Activated T-cell treated with anti-CD3 and anti-CD28 coated beads for 1 hour (primary cell): ENCODE data around the gene FEM1A.
"Not testable (repeated sequence)": the region's sequence is repeated elsewhere in the genome, so short reads cannot be mapped to it uniquely, and the experiment has no call there.

Experiments used
- DNase-seq: peaks from one replicate; pipeline ENCODE4 v3.0.0-alpha.2; 2020; ENCODE audit warnings: low read depth

The FEM1A gene

DNA sequence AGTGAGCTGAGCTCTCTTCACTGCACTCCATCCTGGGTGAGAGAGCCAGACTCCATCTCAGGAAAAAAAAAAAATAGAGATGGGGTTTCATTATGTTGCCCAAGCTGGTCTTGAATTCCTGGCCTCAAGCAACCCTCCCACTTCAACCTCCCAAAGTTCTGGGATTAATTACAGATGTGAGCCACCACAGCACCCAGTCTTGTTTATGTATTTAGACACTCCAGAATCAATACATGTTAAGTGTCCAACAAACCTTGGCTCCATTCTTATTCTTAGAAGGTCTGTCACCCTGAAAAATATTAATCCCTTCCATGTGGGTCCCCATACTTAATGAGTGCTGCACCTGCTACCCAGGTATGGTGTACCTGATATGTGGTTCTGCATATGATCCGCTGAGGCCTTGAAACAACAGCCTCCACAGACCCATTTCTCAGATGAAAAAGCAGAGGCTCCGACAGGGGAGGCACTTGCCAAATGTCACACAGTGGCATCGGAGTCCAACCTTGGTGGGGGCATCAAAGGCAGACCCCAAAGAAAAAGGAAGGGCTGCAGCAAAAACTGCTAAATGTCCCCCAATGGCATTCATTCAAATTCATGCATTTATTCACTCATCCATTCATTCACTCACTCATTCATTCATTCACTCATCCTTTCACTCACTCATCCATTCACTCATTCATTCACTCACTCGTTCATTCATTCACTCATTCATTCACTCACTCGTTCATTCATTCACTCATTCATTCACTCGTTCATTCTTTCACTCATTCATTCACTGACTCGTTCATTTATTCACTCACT, 23.3 kb downstream of the FEM1A start:
- DNase-seq: no peak

DNA sequence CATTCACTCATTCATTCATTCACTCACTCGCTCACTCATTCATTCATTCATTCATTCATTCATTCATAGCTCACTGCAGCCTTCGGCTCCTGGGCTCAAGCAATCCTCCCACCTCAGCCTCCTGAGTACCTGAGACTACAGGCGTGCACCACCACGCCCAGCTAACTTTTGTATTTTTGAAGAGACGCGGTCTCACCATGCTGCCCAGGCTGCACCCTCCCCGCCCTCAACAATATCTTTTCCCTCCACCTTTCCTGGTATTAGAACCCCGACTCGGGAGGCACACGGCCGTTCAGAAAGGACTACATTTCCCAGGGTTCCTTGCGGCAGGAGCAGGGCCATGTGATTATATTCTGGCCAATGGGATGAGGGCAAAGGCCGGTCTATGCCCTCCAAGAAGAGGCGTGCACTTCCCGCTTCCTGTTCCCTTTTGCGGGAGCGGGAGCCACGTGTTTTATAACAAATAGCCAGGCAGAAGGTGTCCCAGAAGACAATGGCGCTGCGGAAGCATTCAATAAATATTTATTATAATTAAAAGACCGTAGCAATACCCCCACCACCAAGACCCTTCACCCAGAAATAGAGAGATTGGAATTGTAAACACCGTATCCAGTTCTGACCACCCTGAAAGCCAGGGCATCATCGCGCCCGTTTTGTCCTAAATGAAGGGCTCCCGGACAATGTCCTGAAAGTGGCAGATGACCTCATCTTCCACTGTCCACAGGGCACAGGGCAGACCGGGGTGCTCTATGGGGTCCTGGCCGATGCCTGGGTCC, 24.1 kb downstream of the FEM1A start:
- peak; percentile 61 for DNase-seq

GRCh38 chr19:4816202-4816949, 24.8 kb downstream of the FEM1A start:
- DNase-seq: no peak

DNA sequence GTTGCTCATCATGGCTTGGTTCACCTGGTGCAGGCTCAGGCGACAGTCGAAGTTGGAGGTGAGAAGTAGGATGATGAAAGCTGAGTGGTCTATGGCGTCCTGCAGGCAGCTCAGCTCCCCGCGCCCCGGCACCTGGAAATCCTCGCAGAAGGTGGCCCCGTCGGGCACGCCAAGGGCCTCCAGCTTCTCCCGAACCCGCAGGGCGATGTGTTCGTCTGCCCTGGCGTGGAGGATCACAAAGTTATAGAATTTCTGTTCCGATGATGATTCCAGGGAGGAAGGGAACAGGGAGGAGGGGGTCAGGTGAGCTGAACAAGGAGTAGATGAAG, 25.4 kb downstream of the FEM1A start:
- DNase-seq: no peak

DNA sequence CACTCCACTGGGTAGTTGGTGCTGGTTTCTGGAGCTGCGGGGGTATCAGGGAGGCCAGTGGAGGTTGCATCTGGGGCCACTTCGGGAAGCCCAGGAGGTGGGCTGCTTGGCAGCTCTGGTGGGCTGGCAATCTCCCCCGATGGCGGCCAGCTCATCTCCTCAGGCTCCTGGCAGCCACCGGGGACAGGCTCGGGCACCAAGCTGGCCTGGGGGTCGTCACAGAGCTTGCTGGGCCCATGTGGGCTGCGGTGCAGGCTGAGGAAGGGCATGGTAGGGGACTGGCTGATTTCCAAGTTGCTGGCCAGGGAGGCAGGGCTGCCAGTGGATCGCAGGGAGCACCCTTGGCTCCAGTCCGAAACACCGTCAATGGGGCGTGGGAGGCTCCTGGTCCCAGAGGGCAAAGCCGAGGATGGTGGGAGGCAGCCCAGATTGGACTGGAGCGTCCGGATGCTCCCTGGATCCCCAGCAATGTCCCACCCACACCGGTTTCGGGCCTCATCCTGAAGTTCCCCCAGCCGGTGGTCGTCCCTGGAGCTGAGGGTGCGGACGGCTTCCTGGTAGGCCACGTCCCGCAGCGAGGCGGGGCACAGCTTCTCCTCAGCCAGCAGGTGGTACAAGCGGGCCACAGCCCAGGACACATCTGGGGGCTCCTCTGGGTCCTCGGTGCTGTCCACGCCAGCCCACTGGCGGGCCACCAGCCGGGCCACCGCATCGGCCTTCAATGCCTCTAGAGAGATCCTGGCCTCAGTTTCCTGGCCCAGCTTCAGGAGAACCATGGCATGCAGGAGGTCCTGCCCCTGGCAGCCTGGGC, 26.1 kb downstream of the FEM1A start:
- no peak for DNase-seq

- no peak for DNase-seq
Observed at GRCh38 chr19:4821265-4821664, 29.7 kb downstream of the FEM1A start.

GRCh38 chr19:4822354-4822753, 30.8 kb downstream of the FEM1A start:
- not testable (repeated sequence) for DNase-seq

GRCh38 chr19:4823577-4823976, 32.0 kb downstream of the FEM1A start:
- no peak for DNase-seq

GRCh38 chr19:4829001-4829712, 37.6 kb downstream of the FEM1A start:
- no peak for DNase-seq

DNA sequence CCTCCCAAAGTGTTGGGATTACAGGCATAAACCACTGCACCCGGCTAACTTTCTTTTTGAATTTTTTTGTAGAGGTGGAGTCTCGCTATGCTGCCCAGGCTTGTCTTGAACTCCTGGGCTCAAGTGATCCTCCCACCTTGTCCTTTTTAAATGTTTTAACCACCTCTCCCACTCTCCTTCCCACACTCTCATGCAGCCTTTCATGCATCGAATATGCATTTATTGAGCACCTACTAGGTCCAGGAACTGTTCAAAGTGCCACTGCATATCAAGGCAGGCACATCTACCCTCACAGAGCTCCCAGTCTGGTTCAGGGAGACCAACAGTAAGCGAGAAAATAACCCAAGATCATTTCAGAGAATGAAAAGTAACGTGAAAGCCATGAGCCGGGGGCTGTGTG, 38.8 kb downstream of the FEM1A start:
- no peak for DNase-seq

DNA sequence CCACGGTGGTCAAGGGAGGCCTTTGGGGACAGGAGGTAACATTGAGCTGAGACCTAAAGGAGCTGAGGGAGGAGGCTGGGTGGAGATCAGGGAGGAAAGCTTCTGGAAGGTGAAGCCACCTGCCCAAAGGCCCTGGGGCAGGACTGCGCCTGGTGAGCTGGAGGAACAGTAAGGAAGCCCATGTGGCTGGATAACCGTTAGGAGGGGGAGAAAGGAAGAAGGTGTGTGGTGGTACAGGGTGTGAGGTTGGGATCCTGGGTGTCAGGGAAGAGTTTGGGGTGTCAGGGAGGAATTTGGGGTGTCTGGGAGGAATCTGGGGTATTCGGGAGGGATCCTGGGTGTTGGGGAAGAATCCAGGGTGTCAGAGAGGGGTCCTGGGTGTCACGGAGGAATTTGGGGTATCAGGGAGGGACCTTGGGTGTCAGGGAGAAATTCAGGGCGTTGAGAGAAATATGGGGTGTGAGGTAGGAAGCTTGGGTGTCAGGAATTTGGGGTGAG, 39.3 kb downstream of the FEM1A start:
- no peak for DNase-seq

GRCh38 chr19:4831304-4831978, 39.9 kb downstream of the FEM1A start, which contains the start of gene TICAM1:
Gene TICAM1, minus strand, starts transcription at chr19:4831712. Its CDS starts 13,335 bp downstream, at chr19:4818377.
- DNase-seq: peak; percentile 68

DNA sequence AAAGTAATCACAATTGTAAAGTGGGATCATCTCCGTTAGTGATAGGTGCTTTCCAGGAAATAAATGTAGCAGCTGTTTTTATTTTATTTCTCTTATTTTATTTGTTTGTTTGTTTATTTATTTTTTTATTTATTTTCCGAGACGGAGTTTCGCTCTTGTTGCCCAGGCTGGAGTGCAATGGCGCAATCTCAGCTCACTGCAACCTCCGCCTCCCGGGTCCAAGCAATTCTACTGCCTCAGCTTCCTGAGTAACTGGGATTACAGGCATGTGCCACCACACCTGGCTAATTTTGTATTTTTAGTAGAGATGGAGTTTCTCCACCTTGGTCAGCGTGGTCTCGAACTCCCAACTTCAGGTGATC, 40.4 kb downstream of the FEM1A start:
- DNase-seq: not testable (repeated sequence)

DNA sequence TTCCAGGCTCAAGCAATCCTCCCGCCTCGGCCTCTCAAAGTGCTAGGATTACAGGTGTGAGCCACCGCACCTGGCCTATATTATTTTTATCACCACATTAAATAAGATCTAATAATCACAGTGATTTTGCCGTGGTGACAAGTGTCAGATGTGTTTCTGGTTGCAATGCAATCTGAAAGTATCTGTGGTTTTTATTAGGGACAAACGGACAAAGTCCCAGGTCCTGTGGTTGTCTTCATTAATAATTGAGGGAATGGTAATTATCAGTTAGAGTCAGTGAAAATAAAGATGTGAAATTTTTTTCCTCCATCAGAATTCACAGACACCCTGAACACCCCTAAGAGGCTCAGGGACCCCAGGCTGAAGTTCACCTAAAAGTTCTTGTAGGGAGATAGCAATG, 41.2 kb downstream of the FEM1A start:
- DNase-seq: no peak

DNA sequence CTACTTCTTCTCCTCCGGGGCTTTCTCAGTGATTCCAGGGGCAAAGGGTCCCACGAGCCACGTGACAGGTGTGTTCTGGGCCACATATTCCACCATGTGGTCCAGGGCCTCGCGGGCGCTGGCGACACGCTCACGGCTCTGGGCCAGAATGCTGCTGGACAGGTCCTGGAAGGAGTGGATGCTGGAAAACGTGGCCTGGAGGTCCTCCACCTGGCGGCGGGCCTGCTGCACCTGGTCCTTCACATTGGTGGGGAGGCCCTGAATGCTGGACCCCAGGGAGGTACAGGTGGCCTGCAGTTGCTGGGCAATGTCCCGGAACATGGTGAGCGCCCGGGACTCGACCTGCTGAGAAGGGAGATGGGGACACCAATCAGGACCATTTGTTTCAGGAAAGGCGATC, 47.7 kb downstream of the FEM1A start:
- no peak for DNase-seq

DNA sequence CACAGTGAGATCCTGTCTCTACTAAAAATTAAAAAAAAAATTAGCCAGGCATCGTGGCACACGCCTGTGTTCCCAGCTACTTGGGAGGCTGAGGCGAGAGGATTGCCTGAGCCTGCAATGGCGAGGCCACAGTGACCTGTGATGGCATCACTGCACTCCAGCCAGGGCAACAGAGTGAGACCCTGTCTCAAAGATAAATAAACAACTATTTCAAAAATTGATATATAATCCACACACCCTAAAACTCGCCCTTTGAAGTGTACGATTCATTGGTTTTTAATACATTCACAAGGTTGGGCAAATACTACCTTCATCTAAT, 52.1 kb downstream of the FEM1A start:
- DNase-seq: no peak

- DNase-seq: no peak
Observed at GRCh38 chr19:4844348-4845179, 53.0 kb downstream of the FEM1A start.

- not testable (repeated sequence) for DNase-seq
Observed at GRCh38 chr19:4845975-4846374, 54.4 kb downstream of the FEM1A start.

DNA sequence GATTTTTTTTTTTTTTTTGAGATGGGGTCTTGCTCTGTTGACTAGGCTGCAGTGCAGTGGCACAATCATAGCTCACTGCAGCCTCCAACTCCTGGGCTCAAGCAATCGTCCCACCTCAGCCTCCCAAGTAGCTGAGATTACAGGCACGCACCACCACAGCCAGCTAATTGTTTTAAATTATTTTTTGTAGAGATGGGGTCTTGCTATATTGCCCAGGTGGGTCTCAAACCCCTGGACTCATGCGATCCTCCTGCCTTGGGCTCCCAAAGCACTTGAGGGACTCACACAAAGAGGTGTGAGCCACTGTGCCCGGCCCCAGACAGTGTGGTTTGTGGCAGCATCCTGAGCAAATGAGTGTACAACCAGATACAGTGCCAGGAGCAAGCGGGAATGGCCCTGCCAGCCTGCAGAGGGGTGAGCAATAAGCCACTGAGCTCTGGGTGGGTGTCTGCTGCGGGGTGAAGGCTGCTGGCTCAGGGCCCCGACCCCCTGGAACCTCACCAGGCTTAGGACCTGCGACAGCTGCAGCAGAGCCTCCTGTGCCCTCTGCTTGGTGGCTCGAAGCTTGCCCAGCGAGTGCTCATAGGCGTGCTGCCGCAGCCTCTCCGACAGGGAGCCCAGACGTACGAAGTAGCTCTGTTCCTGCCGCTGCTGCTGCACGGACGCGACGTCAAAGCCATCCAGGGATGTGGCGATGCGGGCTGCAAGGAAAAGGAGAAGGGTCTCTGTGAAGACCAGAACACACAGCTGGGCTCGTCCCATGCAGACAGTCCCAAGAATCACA, 55.8 kb downstream of the FEM1A start:
- no peak for DNase-seq
